SK-N-SH (cell line): ENCODE results near the gene AGR3. TPM values are rescaled to one million over a fixed set of nuclear protein-coding genes. Genes with fewer than 3 reads are reported as not detected.

Experiments
- CTCF ChIA-PET: fragments of 300-600, 350-600 bp; formaldehyde crosslinking; extraction: SDS; loops from one replicate; lab custom pipeline; 2021; lab: Yijun Ruan, JAX
- POLR2A ChIA-PET: fragments of 350-600 bp; sonication (Branson Sonifier 250); formaldehyde crosslinking; extraction: SDS; loops from one replicate; lab custom pipeline; 2020; ENCODE audit warnings: antibody characterized with exemption, inconsistent platforms; lab: Yijun Ruan, JAX
- DNase-seq: peaks from one replicate; pipeline ENCODE4 v3.0.0; 2012
- H2AFZ ChIP-seq: fragments of 200-600 bp; sonication (generic); 2 replicates; pipeline ENCODE4 v1.8.1; 2016; ENCODE audit warnings: antibody characterized with exemption, mild to moderate bottlenecking, low read depth
- H3F3A ChIP-seq: fragments of 200-600 bp; sonication (generic); replicated peaks from 2 replicates; pipeline ENCODE3; 2016; ENCODE audit warnings: antibody characterized with exemption, mild to moderate bottlenecking; ENCODE audit not compliant: insufficient read depth
- H3K27ac ChIP-seq, 2 experiments: fragments of 200-500 bp in 1 of 2; fragments of 200-600 bp in 1 of 2; sonication (Bioruptor generic) in 1 of 2; sonication (generic), shearing (Covaris generic) in 1 of 2; 2 replicates each; pipeline versions ENCODE4 v1.5.1 to v1.6.1; 2014 to 2016; ENCODE audit warnings: low read depth in 2 of 2, inconsistent platforms in 1 of 2, low read length in 1 of 2, mild to moderate bottlenecking in 1 of 2, mixed read lengths in 1 of 2
- H3K27me3 ChIP-seq: fragments of 200-600 bp; sonication (generic), shearing (Covaris generic); 2 replicates; pipeline ENCODE4 v1.6.1; 2016; ENCODE audit warnings: mixed run types; ENCODE audit not compliant: insufficient read depth
- H3K36me3 ChIP-seq, 2 experiments: fragments of 200-500 bp in 1 of 2; fragments of 200-600 bp in 1 of 2; sonication (Bioruptor generic) in 1 of 2; sonication (generic) in 1 of 2; replicated peaks in 1 of 2; 2 replicates each; pipeline versions ENCODE3 to v1.5.1; 2014 to 2016; ENCODE audit warnings: low read length in 1 of 2, mild to moderate bottlenecking in 1 of 2; ENCODE audit not compliant: insufficient read depth in 2 of 2, control insufficient read depth in 1 of 2
- H3K4me1 ChIP-seq, 2 experiments: fragments of 200-500 bp in 1 of 2; fragments of 200-600 bp in 1 of 2; sonication (Bioruptor generic) in 1 of 2; sonication (generic), shearing (Covaris generic) in 1 of 2; 2 replicates each; pipeline versions ENCODE4 v1.5.1 to v1.6.1; 2014 to 2016; ENCODE audit warnings: low read depth in 1 of 2, low read length in 1 of 2, mixed run types in 1 of 2; ENCODE audit not compliant: insufficient read depth in 2 of 2, control insufficient read depth in 1 of 2
- H3K4me2 ChIP-seq: fragments of 200-600 bp; sonication (generic), shearing (Covaris generic); 2 replicates; pipeline ENCODE4 v1.6.1; 2017; ENCODE audit warnings: mixed run types
- H3K4me3 ChIP-seq, 2 experiments: fragments of 200-500 bp in 1 of 2; fragments of 200-600 bp in 1 of 2; sonication (Bioruptor generic) in 1 of 2; sonication (generic), shearing (Covaris generic) in 1 of 2; 2 replicates each; pipeline versions ENCODE4 v1.5.1 to v1.8.1; 2014 to 2016; ENCODE audit warnings: low read depth in 2 of 2, inconsistent platforms in 1 of 2, low read length in 1 of 2, mild to moderate bottlenecking in 1 of 2, mixed read lengths in 1 of 2, moderate library complexity in 1 of 2
- H3K79me2 ChIP-seq: fragments of 200-600 bp; sonication (generic); 2 replicates; pipeline ENCODE4 v1.8.1; 2017; ENCODE audit warnings: mild to moderate bottlenecking; ENCODE audit not compliant: insufficient read depth
- H3K9ac ChIP-seq: fragments of 200-600 bp; sonication (generic); 2 replicates; pipeline ENCODE4 v1.6.1; 2017; ENCODE audit warnings: mixed run types
- H3K9me2 ChIP-seq: fragments of 200-600 bp; sonication (generic); 2 replicates; pipeline ENCODE4 v1.6.1; 2017; ENCODE audit warnings: mixed run types
- H3K9me3 ChIP-seq: fragments of 200-600 bp; sonication (generic); 2 replicates; pipeline ENCODE4 v1.6.1; 2017; ENCODE audit warnings: mixed run types, mild to moderate bottlenecking, moderate library complexity
- H4K20me1 ChIP-seq: fragments of 200-600 bp; sonication (generic); 2 replicates; pipeline ENCODE4 v1.6.1; 2017; ENCODE audit warnings: mild to moderate bottlenecking, mixed run types; ENCODE audit not compliant: insufficient read depth
- CHD2 ChIP-seq: fragments of 150-350 bp; IDR thresholded peaks from 2 replicates; pipeline ENCODE4 v1.6.1; 2018; ENCODE audit warnings: low read length; ENCODE audit not compliant: partially characterized antibody
- ELF1 ChIP-seq: IDR thresholded peaks from 2 replicates; pipeline ENCODE4 v1.4.0; 2012
- EZH2phosphoT487 ChIP-seq: fragments of 200-600 bp; sonication (generic); IDR thresholded peaks from 2 replicates; pipeline ENCODE4 v1.6.1; 2017; ENCODE audit warnings: low read depth, mixed run types, mild to moderate bottlenecking, antibody characterized with exemption, moderate library complexity, borderline replicate concordance
- FOXJ3 ChIP-seq: sonication (generic); formaldehyde crosslinking; IDR thresholded peaks from 2 replicates; pipeline ENCODE4 v1.5.1; 2020; ENCODE audit warnings: mild to moderate bottlenecking, missing genetic modification reagents
- GATA2 ChIP-seq: sonication (generic); formaldehyde crosslinking; IDR thresholded peaks from 2 replicates; pipeline ENCODE4 v1.5.0; 2020; ENCODE audit warnings: mild to moderate bottlenecking, missing genetic modification reagents
- JUND ChIP-seq: IDR thresholded peaks from 2 replicates; pipeline ENCODE4 v1.4.0; 2012
- MEF2A ChIP-seq: IDR thresholded peaks from 2 replicates; pipeline ENCODE4 v1.4.0; 2012; ENCODE audit warnings: low read depth, borderline replicate concordance
- NFIC ChIP-seq: IDR thresholded peaks from 2 replicates; pipeline ENCODE4 v1.4.0; 2012; ENCODE audit warnings: borderline replicate concordance
- POLR2AphosphoS5 ChIP-seq: IDR thresholded peaks from 2 replicates; pipeline ENCODE4 v1.6.1; 2012; ENCODE audit warnings: low read depth, low read length
- RAD21 ChIP-seq: IDR thresholded peaks from 2 replicates; pipeline ENCODE4 v1.6.1; 2012; ENCODE audit warnings: mild to moderate bottlenecking, low read length
- RCOR1 ChIP-seq: fragments of 150-350 bp; IDR thresholded peaks from 2 replicates; pipeline ENCODE4 v1.6.1; 2017; ENCODE audit warnings: antibody characterized with exemption, low read length
- RFX5 ChIP-seq: IDR thresholded peaks from 2 replicates; pipeline ENCODE4 v1.6.1; 2012; ENCODE audit warnings: mild to moderate bottlenecking, improper control_type of control experiment, low read length
- RXRA ChIP-seq: IDR thresholded peaks from 2 replicates; pipeline ENCODE4 v1.4.0; 2012; ENCODE audit warnings: low read depth, mild to moderate bottlenecking, borderline replicate concordance
- SIN3A ChIP-seq: IDR thresholded peaks from 2 replicates; pipeline ENCODE4 v1.6.1; 2012; ENCODE audit warnings: low read depth, mild to moderate bottlenecking, low read length, moderate library complexity, borderline replicate concordance
- SMC3 ChIP-seq: IDR thresholded peaks from 2 replicates; pipeline ENCODE4 v1.6.1; 2012; ENCODE audit warnings: low read depth, low read length, improper control_type of control experiment
- TAF1 ChIP-seq: IDR thresholded peaks from 2 replicates; pipeline ENCODE4 v1.6.1; 2012; ENCODE audit warnings: low read depth, mild to moderate bottlenecking, low read length, moderate library complexity, borderline replicate concordance
- ZBTB33 ChIP-seq: IDR thresholded peaks from 2 replicates; pipeline ENCODE4 v1.4.0; 2012; ENCODE audit warnings: low read depth, borderline replicate concordance
- WGBS: methylation state at CpG from one replicate; pipeline ENCODE4 v1.1.6; 2017; ENCODE audit warnings: low lambda C conversion rate; 5-methylcytosine and 5-hydroxymethylcytosine counted together
- polyA plus RNA-seq, 3 experiments: library from polyadenylated mRNA; depleted of rRNA; stranded (reverse); fragments of >200 nt; gene quantifications; 2 replicates each; pipeline ENCODE4 v1.2.3, GENCODE V29; 2012
- TF ChIP-seq, protein P1 (sequence below): fragments of 150-350 bp; IDR thresholded peaks from 2 replicates; pipeline ENCODE4 v1.6.1; 2017; ENCODE audit warnings: antibody characterized with exemption, low read length, low read depth, borderline replicate concordance

Gene AGR3
- polyA plus RNA-seq, 1 of the 3 experiments (the other 2 are of a cell fraction): not detected

DNA sequence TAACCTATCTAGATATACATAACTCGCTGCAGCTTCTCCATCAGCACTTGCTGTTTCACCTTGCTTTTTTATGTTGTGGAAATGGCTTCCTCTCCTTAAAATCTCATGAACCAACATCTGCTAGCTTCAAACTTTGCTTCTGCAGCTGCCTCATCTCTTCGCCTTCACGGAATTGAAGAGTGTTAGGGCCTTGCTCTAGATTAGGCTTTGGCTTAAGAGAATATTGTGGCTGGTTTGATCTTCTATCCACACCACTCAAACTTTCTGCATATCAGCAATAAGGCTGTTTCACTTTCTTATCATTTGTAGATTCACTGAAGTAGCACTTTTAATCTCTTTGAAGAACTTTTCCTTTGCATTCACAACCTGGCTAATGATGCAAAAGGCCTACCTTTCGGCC lies 49.2 kb upstream of the AGR3 start:
- POLR2A ChIA-PET: no interaction called here
- no peak overlapping the region for H3K9ac ChIP-seq

DNA sequence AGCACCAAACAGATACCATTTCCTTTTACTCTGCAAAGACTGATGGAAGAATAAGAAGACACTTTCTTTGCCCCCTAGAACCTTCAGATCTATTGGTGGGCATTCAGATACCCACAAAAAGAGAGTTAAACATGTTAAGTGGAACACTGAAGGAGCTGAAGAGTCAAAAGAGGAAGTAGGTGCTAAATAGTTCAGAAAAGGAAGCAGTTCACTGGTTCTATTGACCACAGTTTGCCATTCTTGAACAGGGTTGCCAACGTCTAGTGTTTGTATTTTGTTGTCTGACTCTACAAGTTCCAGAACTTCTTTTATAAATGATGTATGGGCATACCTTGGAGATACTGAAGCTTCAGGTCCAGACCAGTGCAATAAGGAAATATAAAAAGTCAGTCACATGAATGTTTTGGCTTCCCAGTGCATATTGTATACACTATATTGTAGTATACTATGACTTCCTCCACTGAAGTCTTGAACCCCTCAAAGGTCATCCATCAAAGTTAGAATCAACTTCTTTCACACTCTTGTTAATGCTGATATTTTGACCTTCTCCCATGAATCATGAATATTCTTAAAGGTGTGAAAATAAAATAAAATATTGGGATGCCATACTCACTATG lies 47.5 kb upstream of the AGR3 start:
- 6% methylated on average over 1 of the region's 1 CpG for WGBS
- Histone ChIP-seq H3K27ac (no peak overlapping the region), H3K79me2 (no peaks in the 10 kb centered on the region)
- TF ChIP-seq TAF1 (no peak), FOXJ3 (CRISPR knock-in tag) (no peak), POLR2AphosphoS5 (no peak), RCOR1 (no peak), SMC3 (no peak)
- TF ChIP-seq, all 33 proteins: peak for 0
- H3K4me1 ChIP-seq: no peaks in the 10 kb centered on the region
- no peaks in the 10 kb centered on the region for H3F3A ChIP-seq
- no peaks in the 10 kb centered on the region; the same call in 1 of the 2 replicates for H3K27me3 ChIP-seq
- ChIA-PET POLR2A (no interaction called here), CTCF (interaction anchor here (0.6 to 1.6 kb wide), 6 partner anchors 9 to 496 kb away, joined by 3 to 4 read pairs (median 4); no protein-coding TSS in a partner anchor)
- H3K4me2 ChIP-seq: no peak overlapping the region
- no peaks in the 10 kb centered on the region for H3K9me3 ChIP-seq
- H3K4me3 ChIP-seq: no peak overlapping the region
- H3K36me3 ChIP-seq: no peaks in the 10 kb centered on the region
- DNase-seq: no peak
- H2AFZ ChIP-seq: no peak overlapping the region
- H3K9ac ChIP-seq: no peak overlapping the region
- H4K20me1 ChIP-seq: no peaks in the 10 kb centered on the region
- no peaks in the 10 kb centered on the region; the same call in 1 of the 2 replicates for H3K9me2 ChIP-seq

More for the DNA sequence above, 49.2 kb upstream of the AGR3 start:
- Histone ChIP-seq H3K4me1 (no peaks in the 10 kb centered on the region), H3K4me2 (no peak overlapping the region), H4K20me1 (no peaks in the 10 kb centered on the region), H3K36me3 (no peaks in the 10 kb centered on the region), H2AFZ (no peak overlapping the region), H3F3A (no peaks in the 10 kb centered on the region), H3K27ac (no peak overlapping the region), H3K9me2 (no peaks in the 10 kb centered on the region; the same call in 1 of the 2 replicates), H3K4me3 (no peak overlapping the region), H3K79me2 (no peaks in the 10 kb centered on the region), H3K9me3 (no peaks in the 10 kb centered on the region), H3K27me3 (peaks cover under 1% of the 10 kb centered on the region; the same call in 1 of the 2 replicates)
- no peak for DNase-seq
- no peak for TF ChIP-seq POLR2AphosphoS5
- no peak for TF ChIP-seq GATA2 (CRISPR knock-in tag)
- TF ChIP-seq JUND: no peak
- TF ChIP-seq EZH2phosphoT487: no peak
- no peak for TF ChIP-seq RFX5
- no peak for TF ChIP-seq ELF1
- TF ChIP-seq ZBTB33: no peak
- TF ChIP-seq, protein P1, sequence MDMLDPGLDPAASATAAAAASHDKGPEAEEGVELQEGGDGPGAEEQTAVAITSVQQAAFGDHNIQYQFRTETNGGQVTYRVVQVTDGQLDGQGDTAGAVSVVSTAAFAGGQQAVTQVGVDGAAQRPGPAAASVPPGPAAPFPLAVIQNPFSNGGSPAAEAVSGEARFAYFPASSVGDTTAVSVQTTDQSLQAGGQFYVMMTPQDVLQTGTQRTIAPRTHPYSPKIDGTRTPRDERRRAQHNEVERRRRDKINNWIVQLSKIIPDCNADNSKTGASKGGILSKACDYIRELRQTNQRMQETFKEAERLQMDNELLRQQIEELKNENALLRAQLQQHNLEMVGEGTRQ: no peak
- no peak for TF ChIP-seq NFIC
- TF ChIP-seq RXRA: no peak
- no peak for TF ChIP-seq MEF2A
- TF ChIP-seq SIN3A: no peak
- no peak for TF ChIP-seq RAD21
- TF ChIP-seq CHD2: no peak
- CTCF ChIA-PET: interaction anchor here (1.6 to 2.2 kb wide), 2 partner anchors 13 to 130 kb away, joined by 3 to 12 read pairs; no protein-coding TSS in a partner anchor
- 39% methylated on average over 4 of the region's 4 CpGs for WGBS
